ENCODE measurements around the gene MTERF1. TPM values are rescaled to one million over a fixed set of nuclear protein-coding genes. Genes with fewer than 3 reads are reported as not detected.

MTERF1 gene
- total RNA-seq, 1 experiment from 2014 or later: 13.1 TPM

- TF ChIP-seq JUND (IDR thresholded peaks at IDR 0.05): no peak
- no peak for TF ChIP-seq EZH2phosphoT487 (IDR thresholded peaks at IDR 0.05; ENCODE audit: borderline replicate concordance)
Measured at GRCh38 chr7:91824201-91824600, 56.3 kb downstream of the MTERF1 start (continued).

Other genes with a start within 250 kb of the MTERF1 start
- 32.6 TPM for gene AKAP9, start 60.2 kb upstream of the MTERF1 start, total RNA-seq (2021; ENCODE audit: unreplicated experiment)